Glomerular visceral epithelial cell (primary cell): Measurements from ENCODE around the gene HDLBP.

ENCODE experiments used
- DNase-seq: peaks from one replicate; pipeline ENCODE4 v3.0.0-alpha.2; 2016; ENCODE audit errors: extremely low spot score

HDLBP gene

GRCh38 chr2:241228081-241228859 lies 87.2 kb downstream of the HDLBP start:
- DNase-seq: no peak

GRCh38 chr2:241227594-241227993 lies 87.9 kb downstream of the HDLBP start:
- DNase-seq: no peak

- DNase-seq: no peak
These were observed 88.5 kb downstream of the HDLBP start for GRCh38 chr2:241226723-241227572.

GRCh38 chr2:241225983-241226382 lies 89.5 kb downstream of the HDLBP start:
- no peak for DNase-seq

- DNase-seq: no peak
These were observed 89.9 kb downstream of the HDLBP start for GRCh38 chr2:241225545-241225944.

GRCh38 chr2:241224851-241225438 lies 90.5 kb downstream of the HDLBP start:
- DNase-seq: no peak

- DNase-seq: peak; percentile 31
These were observed 91.2 kb downstream of the HDLBP start for GRCh38 chr2:241224018-241224850.

GRCh38 chr2:241223211-241224017 lies 92.1 kb downstream of the HDLBP start:
- DNase-seq: peak; percentile 34

GRCh38 chr2:241219856-241220356 lies 95.6 kb downstream of the HDLBP start:
- no peak for DNase-seq

GRCh38 chr2:241219030-241219382 lies 96.5 kb downstream of the HDLBP start:
- DNase-seq: no peak

- peak; percentile 63 for DNase-seq
These were observed 97.1 kb downstream of the HDLBP start for GRCh38 chr2:241218131-241219029.

- DNase-seq: peak; percentile 88
These were observed 98.0 kb downstream of the HDLBP start for GRCh38 chr2:241217320-241218031.

- no peak for DNase-seq
These were observed 99.2 kb downstream of the HDLBP start for GRCh38 chr2:241216211-241216761.

GRCh38 chr2:241215421-241215820 lies 100.1 kb downstream of the HDLBP start:
- no peak for DNase-seq

- DNase-seq: no peak
These were observed 100.7 kb downstream of the HDLBP start for GRCh38 chr2:241214766-241215165.

GRCh38 chr2:241214209-241214608 lies 101.3 kb downstream of the HDLBP start:
- no peak for DNase-seq

GRCh38 chr2:241213567-241213966 lies 101.9 kb downstream of the HDLBP start:
- DNase-seq: no peak

GRCh38 chr2:241213041-241213440 lies 102.4 kb downstream of the HDLBP start:
- DNase-seq: no peak

GRCh38 chr2:241211276-241211675 lies 104.2 kb downstream of the HDLBP start:
- no peak for DNase-seq
